GM19099 (cell line): Measurements from ENCODE around the gene ZIC4.

Experiments
- POLR2A ChIP-seq: IDR thresholded peaks from 3 replicates; pipeline ENCODE4 v1.6.1; 2011; ENCODE audit warnings: low read depth; ENCODE audit not compliant: insufficient read length; ENCODE audit errors: extremely low read depth

ZIC4 gene

GRCh38 chr3:147412261-147412916 is 6.0 kb upstream of the ZIC4 start:
- no peak for TF ChIP-seq POLR2A

- TF ChIP-seq POLR2A, result no peak
These were observed 5.5 kb upstream of the ZIC4 start for GRCh38 chr3:147411815-147412241.

GRCh38 chr3:147411238-147411814 is 5.0 kb upstream of the ZIC4 start:
- TF ChIP-seq POLR2A, result no peak

GRCh38 chr3:147410526-147411237 is 4.3 kb upstream of the ZIC4 start:
- no peak for TF ChIP-seq POLR2A

- TF ChIP-seq POLR2A, result no peak
These were observed 3.8 kb upstream of the ZIC4 start for GRCh38 chr3:147410116-147410525.

- TF ChIP-seq POLR2A, result no peak
These were observed 3.1 kb upstream of the ZIC4 start, which contains the start of gene ZIC1 for GRCh38 chr3:147409143-147410115. ZIC1 (plus strand) TSS chr3:147409365; CDS start chr3:147410113, 748 bp downstream.

- TF ChIP-seq POLR2A, result no peak
These were observed 2.1 kb upstream of the ZIC4 start for GRCh38 chr3:147408188-147409100.

GRCh38 chr3:147407498-147408187 is 1.3 kb upstream of the ZIC4 start:
- no peak for TF ChIP-seq POLR2A

GRCh38 chr3:147407114-147407497 is 763 bp upstream of the ZIC4 start:
- TF ChIP-seq POLR2A, result no peak

- TF ChIP-seq POLR2A, result no peak
These were observed 914 bp downstream of the ZIC4 start for GRCh38 chr3:147405231-147406027.

GRCh38 chr3:147404800-147405230 is 1.5 kb downstream of the ZIC4 start:
- no peak for TF ChIP-seq POLR2A

- no peak for TF ChIP-seq POLR2A
These were observed 2.1 kb downstream of the ZIC4 start for GRCh38 chr3:147404000-147404799.
